Activated CD4-positive, alpha-beta T cell treated with anti-CD3 and anti-CD28 coated beads for 24 hours (primary cell): ENCODE measurements around the gene NEGR1.

Source experiments
- DNase-seq, 2 donors: peaks; one replicate each; pipeline ENCODE4 v3.0.0-alpha.2; 2020; ENCODE audit warnings: low read depth in 2 of 2

NEGR1 gene

DNA sequence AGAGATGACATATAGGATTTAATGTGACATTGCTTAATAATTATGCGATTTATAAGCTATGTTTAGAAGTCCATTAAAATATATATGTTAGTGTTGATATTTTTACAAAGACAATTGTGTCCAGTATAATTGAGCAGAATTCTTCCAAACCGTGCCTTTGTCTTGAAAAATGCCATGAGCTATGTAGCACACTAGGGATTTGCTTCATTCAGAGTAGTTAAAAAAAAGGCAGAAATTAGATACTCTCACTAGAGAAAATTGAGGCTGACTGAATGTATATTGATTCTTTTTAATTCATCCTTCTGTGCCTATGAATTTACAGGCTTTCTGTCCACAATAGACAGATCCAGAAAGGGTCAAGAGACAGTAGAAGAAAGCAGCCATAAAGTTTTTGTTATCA lies 429.0 kb downstream of the NEGR1 start:
- DNase-seq, result no peak

DNA sequence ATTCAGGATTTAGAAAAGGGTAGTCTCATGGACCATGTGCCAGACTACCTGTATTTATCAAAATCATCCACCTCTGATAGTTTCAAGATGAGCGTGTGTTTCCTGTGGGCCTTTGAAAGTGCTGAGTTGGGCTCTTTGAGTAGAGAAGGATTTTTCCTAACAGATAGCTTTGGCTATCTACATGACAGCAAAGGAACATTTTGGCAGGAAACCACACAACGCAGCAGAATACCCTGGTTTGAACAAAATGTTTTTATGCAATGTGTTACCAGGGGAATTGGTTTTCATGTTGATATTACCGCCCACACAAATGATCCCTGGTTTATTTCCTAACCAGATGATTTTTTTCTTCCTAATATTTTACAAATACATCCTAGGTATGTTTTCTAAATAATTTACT lies 431.4 kb downstream of the NEGR1 start:
- no peak for DNase-seq

DNA sequence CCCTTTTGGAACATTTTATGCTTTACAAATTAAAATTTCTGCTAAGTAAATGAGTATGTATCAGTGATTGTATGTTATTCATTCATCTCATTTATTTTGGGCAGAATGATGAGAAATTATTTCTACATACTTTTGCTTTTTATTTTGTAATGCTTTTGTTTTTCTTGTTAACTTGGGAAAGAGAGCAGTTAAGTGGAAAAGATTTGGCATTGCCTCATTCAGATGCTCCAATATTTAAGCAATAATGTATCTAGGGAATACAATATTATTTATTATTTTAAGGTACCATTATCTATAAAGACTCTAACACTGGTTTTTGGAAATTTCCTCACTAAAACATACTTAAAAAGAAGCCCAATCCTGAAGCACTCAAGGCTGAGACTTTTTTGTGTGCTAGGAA lies 431.8 kb downstream of the NEGR1 start:
- DNase-seq, result no peak

DNA sequence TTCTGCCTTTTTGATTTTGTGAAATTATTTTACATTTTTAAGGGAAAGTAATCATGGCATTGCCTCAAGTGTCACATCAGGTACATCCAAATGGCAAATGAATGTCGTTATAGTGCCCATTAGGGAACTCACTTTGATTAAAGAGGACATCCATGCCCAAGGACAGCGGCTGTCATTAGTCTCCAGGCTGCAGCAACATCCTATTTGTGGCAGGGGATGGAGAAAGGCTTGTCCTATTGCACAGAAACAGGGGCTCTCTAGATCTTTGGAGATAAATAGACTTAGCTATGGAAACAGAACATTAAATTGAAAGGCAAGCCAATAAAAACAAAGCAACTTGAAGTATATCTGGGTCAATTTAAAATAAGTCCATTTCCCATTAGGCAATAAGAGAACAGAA lies 439.3 kb downstream of the NEGR1 start:
- DNase-seq, result no peak

DNA sequence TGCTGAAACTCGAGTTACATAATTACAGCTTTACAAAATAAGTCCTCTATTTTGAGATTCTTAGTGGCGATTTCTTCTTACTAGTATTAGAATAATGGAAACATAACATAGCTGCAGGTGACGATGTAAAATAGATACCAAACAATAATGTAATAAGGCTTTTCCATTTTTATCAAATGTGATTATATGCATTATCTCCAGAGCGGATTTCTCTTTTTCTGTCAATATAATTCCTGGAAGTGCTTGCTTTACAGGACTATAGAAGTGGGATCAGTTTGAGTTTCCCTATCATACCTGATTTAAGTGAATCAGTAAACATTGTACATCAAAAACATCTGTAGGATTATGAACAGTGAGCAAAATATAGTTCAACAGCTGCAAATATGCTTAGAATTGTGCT lies 442.5 kb downstream of the NEGR1 start:
- DNase-seq, result no peak

DNA sequence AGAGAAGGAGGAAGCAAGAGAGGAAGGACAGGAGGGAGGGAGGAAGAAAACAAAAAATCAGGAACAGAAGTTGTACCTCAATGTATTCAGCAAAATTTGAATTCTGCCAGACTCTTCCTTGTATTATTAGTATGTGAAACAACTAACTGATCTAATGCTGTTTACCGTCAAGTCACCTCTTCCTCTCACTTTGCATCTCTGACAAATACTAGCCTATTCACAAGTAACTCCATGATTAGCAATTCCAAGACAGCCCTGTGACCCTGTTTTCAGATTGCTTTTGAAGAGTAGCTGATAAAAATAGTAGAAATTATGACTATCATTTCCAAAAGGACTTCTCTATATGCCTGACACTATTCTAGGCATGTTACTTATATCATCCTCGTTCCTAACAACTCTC lies 445.4 kb downstream of the NEGR1 start:
- no peak for DNase-seq

DNA sequence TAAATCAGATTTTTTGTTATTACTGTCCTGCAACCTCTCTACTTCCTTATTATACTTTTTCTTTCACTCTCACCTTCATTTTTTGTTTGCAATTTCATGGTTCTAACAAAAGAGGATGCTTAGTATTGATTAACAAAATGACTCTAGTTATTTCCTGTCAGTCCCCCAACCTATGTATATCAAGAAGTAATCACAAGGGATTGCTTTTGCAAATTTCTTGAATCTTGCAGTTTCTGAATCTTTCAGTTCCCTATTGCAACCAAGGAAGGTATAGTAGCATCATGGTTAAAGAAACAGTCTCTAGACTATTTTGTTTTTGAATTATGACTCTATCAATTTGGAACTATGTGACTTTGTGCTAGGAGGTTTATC lies 446.9 kb downstream of the NEGR1 start:
- DNase-seq, result no peak

DNA sequence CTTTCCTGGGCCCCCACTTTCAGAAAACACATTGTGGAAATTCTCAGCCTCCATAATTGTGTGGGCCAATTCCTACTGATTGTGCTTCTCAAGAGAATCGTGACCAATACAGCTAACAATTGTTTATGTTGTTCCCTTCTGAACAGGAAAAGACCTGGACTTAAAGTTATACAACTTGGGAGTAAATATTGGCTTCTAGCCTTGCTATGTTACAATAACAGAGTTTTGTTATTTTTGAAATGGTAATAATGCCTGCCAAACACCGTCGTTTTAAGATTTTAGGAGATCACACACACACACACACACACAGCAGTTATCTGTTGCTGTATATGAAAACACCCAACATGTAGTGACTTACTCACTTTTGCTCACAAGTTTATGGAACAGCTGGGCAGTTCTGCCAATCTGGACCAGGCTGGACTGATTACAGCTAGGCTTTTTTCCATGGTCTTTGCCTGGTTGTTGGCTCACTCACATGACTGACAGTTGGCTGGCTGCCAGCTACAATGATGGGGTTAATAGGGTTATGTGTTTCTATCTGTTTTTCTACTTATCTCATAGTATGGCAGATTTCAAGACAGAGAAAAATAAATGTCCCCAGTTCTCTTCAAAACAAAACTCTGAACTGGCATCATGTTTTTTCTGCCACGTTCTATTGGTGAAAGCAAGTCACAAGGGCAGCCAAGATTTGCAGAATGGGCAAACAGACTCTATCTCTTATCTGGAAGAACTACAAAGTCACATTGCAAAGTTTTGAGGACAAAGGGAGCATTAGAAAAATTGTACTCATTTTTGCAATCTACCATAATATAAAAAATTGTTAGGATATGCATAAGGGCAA lies 447.5 kb downstream of the NEGR1 start:
- DNase-seq, result no peak

DNA sequence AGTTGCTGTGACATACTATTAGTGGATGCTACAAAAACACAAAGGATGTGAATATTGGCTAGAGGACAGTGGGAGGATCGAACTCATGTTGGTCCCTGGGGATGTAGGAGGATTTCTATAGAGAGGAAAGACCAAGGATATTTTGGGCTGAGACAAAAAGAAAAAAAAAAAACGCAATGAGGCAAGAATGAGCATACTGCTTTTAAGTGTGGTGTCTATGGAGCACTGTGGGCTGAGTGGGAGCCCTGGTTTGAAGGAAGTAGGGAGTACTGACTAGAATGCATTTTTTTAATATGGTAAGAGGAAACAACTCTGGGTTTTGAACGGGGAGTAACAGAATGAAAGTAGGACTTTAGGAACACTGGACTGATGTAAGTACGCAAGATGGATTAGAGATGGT lies 450.7 kb downstream of the NEGR1 start:
- no peak for DNase-seq

DNA sequence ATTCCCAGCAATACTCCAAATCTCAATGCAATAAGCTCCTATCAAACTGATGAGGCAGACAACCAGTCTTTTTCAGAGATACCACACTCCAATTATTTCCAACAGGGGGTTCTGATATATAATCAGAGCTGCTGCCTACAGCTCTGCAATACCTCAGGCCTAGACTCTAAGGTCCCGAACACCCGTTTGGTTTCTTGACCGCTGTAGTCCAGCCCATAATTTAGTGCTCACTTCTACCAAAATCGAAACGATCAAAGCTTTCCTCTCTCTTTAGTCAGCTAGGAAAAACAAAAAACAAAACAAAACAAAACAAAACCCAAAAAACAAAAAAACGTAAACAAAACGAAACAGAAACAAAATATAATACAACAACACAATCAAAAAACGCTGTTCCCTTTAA lies 453.0 kb downstream of the NEGR1 start:
- DNase-seq, result no peak

DNA sequence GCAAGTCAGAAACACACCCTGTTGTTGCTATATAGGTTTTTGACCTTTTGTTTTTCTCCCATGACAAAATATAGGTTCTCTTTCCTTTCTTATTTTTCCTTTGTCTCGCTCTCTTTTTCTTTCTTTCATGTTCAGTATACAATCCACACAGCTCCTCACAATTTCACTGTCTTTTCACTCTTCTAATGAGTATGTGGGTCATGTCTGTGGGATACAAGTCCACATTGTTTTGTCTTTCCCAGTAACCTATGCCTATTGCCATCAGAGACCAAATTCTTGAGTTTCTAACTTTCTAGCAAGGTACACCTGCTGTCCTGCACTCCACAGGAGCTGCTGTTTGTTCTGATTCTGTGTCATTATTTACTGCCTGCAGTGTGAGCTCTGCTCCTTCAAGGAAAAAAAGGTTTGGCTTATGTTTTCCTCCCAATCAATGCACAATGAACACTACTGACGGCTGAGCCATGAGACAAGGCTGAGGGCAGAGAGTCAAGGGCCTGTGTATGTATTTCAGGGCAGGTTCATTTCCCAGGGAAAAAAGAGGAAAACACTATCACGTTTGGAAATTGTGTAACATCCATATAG lies 453.8 kb downstream of the NEGR1 start:
- DNase-seq, result no peak

DNA sequence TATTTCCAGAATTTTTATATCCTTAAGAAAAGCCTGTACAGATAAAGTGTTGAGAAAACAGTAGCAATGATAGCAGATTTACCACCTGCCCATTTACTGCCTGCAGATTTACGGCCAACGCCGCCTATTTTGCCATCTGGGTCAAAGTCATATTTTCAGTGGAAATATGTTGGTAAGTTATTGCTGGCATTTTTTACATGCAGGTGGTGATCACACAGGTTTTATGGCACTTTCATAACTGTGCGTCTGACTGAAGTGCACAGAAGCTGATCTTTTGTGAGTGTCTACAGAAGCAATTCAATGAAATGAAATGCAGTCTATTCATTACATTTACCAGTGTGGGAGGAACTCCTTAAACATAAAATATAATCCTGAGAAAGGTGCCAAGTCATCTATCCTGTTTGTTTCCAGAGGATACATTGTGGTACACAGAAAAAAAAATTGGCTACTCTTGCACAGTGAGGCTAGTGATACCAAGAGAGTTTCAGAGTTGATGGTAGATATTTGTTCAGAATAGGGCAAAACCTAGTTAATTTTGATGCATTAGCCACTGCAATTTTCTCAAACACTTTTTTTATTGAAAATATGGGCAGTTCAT lies 458.5 kb downstream of the NEGR1 start:
- DNase-seq, result no peak

DNA sequence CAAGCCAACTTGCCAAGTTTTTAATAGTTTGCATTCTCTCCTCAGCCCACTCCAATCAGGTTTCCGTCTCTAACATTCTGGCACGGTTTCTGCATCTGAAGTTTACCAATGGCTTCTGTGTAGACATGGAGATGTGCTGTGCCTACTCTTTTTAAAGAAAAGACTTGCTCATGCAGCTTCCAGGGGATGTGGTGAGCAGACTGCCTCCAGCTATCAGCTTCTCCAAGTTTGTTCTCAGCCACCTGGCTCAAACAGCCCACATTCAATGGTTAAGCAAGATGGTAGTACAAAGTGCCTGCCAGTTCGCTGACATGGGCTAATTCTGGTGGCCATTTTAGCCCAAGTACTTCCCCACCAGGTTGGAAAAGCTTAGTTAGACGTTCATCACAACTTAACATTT lies 465.3 kb downstream of the NEGR1 start:
- no peak for DNase-seq

DNA sequence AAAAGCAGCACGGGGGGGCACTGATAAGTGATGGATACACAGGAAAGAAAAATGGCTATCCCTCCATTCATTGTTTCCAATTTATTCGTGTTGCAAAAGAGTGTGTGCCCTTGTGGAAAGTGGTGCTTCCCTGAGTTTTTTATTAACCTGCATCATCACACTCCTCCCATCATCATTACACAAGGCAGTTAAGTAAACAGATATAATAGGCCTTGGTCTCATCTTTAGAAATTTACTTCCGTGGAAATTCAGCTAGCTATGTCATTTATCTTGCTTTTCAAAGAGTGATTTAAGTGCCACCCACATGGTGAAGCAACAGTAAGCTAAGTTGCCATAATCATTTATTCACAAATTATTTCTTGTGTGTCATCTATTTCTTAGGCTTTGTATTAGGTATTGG lies 473.3 kb downstream of the NEGR1 start:
- DNase-seq, result no peak

DNA sequence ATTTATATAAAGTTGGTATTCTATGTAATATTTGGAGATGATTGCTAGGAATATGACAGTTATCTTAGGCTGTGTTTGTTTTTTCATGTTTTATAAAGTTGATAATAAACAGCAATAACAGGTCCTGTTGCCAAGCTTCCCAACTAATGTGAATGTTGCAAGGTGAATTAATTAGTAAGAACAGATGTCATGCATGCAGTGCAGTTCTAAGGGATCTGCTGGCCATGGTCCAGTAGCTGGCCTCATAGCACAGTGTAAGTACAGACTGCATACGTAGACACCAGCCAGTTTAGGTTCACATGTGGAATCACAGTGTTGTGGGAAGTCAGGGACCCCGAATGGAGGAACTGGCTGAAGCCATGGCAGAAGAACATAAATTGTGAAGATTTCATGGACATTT lies 478.2 kb downstream of the NEGR1 start:
- DNase-seq, result no peak

DNA sequence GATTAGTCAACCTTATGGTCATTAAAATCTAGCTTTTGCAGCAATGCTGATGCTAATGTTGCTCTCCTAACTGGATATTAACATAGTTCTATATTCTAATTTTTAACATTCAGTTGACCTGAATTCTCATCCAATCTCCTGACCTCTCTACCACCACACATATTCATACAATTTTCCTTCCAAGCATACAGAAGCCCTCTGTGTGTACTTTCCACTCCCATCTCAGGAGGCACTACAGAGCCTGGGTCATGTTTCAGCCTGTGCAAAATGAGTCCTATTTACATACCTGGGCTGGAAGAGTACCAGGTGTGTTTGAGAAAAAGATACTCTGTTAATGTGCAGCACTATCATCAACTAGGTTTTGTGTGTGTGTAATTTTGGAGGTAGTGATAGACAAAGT lies 486.3 kb downstream of the NEGR1 start:
- DNase-seq, result no peak

DNA sequence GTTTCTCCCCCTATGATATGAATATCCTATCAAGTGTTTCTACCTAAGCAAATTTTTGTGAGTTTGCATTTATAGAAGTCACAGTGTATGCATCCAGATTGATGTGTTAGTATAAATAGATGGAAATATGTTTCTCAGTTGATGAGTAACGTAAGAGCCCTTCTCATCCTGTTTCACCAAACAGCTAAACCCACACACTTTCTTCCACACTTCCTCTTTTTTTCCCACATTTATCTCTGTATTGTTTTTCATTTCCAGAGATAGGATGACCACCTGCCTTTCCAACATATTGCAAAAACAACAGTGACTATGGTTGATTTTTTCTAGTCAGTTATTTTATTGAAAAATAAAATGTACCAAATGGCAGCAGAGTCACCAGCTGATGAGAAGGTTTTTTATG lies 490.1 kb downstream of the NEGR1 start:
- no peak for DNase-seq

DNA sequence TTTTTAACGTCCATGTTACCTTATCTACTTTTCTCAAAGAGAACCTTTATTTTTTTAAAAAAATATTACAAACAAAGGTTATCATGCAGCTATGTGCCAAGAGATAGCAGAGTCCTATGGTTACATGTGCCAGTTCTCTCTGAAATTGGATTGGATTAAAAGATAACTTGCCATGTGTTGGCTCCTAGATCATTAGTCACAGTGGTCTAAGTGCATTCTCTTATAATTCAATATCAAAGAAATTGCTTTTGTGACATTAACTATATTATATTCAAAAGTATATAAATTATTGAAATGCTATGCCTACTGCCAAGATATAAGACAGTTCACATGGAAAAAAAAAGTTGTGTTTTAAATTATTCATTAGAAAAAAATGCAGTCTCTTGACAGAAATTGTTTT lies 494.2 kb downstream of the NEGR1 start:
- no peak for DNase-seq

DNA sequence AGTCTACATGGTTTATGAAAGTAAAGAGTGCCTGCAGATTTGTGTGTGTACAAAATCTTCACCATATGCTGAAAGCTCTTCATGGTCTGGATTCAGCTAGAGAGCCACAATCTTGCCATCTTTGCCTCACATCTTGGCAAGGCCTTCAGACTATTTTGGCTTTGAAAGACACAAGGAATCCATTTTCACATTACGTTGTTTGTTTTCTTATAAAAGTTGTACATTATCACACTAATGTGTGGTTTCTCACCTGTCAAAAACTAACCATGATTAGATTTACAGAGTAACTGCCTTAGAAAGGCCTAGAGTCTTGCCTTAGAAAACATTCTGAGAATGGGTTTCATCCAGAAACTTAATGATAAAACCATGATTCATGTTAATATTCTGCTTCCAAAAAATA lies 494.6 kb downstream of the NEGR1 start:
- DNase-seq, result no peak

DNA sequence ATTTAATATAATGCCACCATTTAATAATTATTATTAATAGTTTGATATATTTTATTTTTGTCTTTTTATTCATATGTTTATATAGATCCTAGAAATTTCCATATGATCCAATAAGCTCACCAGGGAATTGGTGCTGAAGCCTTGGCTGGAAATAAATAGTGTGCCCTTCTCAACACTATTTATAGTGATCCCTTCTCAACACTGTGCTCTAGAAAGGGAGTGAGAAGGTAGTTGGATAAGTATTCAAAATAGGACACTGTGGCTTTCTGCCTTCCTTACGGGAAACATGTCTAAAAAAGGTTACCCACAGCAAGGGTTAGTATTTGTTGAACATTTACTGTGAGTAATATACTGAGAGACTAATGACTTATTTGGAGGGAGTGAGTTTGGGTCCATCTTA lies 496.1 kb downstream of the NEGR1 start:
- DNase-seq, result no peak

DNA sequence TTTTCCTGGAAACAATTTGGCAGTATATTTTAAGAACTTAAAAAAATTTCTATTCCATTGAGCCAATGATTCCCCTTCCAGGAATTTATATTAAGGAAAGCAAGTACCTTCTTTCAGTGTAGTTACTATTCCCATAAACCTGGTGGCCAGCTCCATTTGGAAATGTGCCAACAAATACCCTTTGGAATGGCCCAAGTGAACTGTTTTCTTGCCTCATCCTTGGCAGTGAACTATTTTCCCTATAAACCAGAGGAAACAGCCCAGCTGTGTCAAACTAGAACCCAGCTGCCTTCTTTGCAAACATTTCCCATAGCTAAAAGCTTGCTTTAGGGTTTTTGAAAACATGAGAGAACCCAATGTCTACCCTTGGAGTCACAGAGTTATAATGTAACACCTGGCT lies 496.9 kb downstream of the NEGR1 start:
- no peak for DNase-seq

DNA sequence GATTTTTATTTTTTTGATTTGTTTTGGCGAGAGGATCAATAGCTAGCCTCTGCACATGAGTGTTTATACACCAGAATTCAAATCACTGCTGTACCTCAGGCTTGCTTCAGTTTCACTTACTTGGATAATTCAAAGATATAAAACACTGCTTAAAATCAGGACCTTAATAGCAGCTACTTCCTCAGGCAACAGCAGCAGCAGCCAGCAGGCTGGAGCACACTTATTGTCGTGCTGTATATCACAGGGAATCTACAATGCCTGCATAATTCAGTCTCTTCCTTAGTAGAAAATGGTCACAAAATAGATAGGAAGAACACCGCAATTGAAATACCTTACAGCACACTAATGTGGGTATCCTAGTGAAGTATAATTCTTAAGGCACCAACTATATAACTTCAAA lies 497.3 kb downstream of the NEGR1 start:
- DNase-seq, result no peak

DNA sequence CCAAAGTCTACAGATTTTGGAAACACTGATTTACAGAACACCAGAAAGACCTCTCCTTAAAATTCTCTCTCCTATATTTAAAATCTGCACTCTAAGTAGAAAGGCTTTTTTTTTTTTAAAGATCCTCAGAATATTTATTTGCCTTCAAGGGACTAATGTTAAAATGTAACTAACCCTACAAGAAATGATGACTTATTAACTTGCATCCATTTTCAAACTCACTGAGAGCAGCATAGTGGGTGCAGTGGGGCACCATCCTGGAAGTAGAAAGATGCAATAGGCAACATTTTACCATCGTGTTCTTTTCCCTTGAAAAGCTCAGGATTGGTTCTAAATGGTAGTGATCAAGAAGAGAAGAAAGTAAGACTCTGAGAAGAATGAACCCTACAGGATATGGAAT lies 498.1 kb downstream of the NEGR1 start:
- no peak for DNase-seq

DNA sequence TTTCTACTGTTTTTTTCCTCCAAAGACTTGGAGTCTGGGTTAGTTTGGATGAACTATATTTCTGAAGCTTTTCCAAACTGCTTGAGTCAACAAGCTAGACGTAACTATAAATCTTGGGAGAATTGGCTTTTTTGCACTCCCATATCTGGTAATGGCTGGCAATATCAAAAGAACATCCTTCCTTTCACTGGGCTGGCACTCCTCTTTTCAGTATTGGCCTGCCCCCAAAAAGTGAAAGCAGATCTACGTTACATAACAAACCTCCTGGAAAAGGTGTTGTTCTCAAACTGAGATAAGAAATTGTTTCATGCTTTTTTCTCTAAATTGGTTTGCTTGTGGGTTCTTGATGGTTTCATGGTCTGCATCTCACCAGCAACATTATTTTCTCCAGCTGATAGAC lies 499.3 kb downstream of the NEGR1 start:
- DNase-seq, result no peak
